IMR-90 (cell line): Measurements from ENCODE around the gene ADCY2. TPM values are rescaled to one million over a fixed set of nuclear protein-coding genes. Genes with fewer than 3 reads are reported as not detected.

Source experiments
- ATAC-seq: fragments of 200-7000 bp; cut with Tn5 transposase; 2 replicates; pipeline ENCODE4 v1.9.1; 2020; ENCODE audit warnings: low read depth, mild to moderate bottlenecking, moderate library complexity
- BruUV-seq: library from RNA; stranded (reverse); fragments of 400-500 nt; replicated peaks from 2 replicates; lab custom pipeline; 2021; lab: Mats Ljungman, UMichigan
- CTCF ChIA-PET: fragments of 300-600 bp; formaldehyde crosslinking; extraction: SDS; loops from one replicate; lab custom pipeline; 2021; ENCODE audit warnings: antibody characterized with exemption; lab: Yijun Ruan, JAX
- POLR2A ChIA-PET: fragments of 300-600 bp; sonication (Branson Sonifier 250); formaldehyde crosslinking; loops from one replicate; lab custom pipeline; 2022; ENCODE audit warnings: antibody characterized with exemption; ENCODE audit not compliant: unreplicated experiment; lab: Charles Lee
- DNase-seq: peaks from one replicate; pipeline ENCODE4 v3.0.0; 2013
- H2AFZ ChIP-seq: replicated peaks from 2 replicates; pipeline ENCODE3; 2013; ENCODE audit warnings: low read length, mild to moderate bottlenecking; ENCODE audit not compliant: poor library complexity
- H2AK5ac ChIP-seq: 2 replicates; pipeline ENCODE4 v1.6.1; 2013; ENCODE audit warnings: low read depth, low read length, inconsistent platforms
- H2AK9ac ChIP-seq: replicated peaks from 2 replicates; pipeline ENCODE3; 2013; ENCODE audit warnings: mild to moderate bottlenecking, low read depth, low read length, moderate library complexity; ENCODE audit not compliant: poor library complexity
- H2BK120ac ChIP-seq: 2 replicates; pipeline ENCODE4 v1.6.1; 2013; ENCODE audit warnings: low read depth, low read length, inconsistent platforms
- H2BK15ac ChIP-seq: 3 replicates; pipeline ENCODE4 v1.6.1; 2013; ENCODE audit warnings: low read depth, low read length, inconsistent platforms
- H2BK20ac ChIP-seq: 2 replicates; pipeline ENCODE4 v1.6.1; 2013; ENCODE audit warnings: low read depth, mild to moderate bottlenecking, inconsistent platforms, low read length, moderate library complexity
- H2BK5ac ChIP-seq: 2 replicates; pipeline ENCODE4 v1.6.1; 2013; ENCODE audit warnings: mild to moderate bottlenecking, low read depth, low read length, inconsistent platforms; ENCODE audit not compliant: poor library complexity, severe bottlenecking
- H3K14ac ChIP-seq: replicated peaks from 2 replicates; pipeline ENCODE4 v1.6.1; 2013; ENCODE audit warnings: low read depth, low read length, inconsistent platforms
- H3K18ac ChIP-seq: 2 replicates; pipeline ENCODE4 v1.6.1; 2013; ENCODE audit warnings: low read depth, low read length, control low read depth
- H3K23ac ChIP-seq: 2 replicates; pipeline ENCODE4 v1.6.1; 2013; ENCODE audit warnings: low read depth, low read length, inconsistent platforms
- H3K27ac ChIP-seq: 2 replicates; pipeline ENCODE4 v1.5.1; 2013; ENCODE audit warnings: mild to moderate bottlenecking, control low read depth, low read length; ENCODE audit not compliant: insufficient read depth
- H3K27me3 ChIP-seq: 2 replicates; pipeline ENCODE4 v1.6.1; 2013; ENCODE audit warnings: low read length; ENCODE audit not compliant: control insufficient read depth, insufficient read depth
- H3K36me3 ChIP-seq: 2 replicates; pipeline ENCODE4 v1.6.1; 2013; ENCODE audit warnings: low read length, mixed read lengths; ENCODE audit not compliant: control insufficient read depth, insufficient read depth
- H3K4ac ChIP-seq: 2 replicates; pipeline ENCODE4 v1.6.1; 2013; ENCODE audit warnings: low read depth, low read length, inconsistent platforms
- H3K4me1 ChIP-seq: 2 replicates; pipeline ENCODE4 v1.6.1; 2013; ENCODE audit warnings: low read length, mixed read lengths; ENCODE audit not compliant: control insufficient read depth, insufficient read depth
- H3K4me2 ChIP-seq: 2 replicates; pipeline ENCODE4 v1.6.1; 2013; ENCODE audit warnings: low read depth, mild to moderate bottlenecking, control low read depth, low read length, moderate library complexity
- H3K4me3 ChIP-seq: 2 replicates; pipeline ENCODE4 v1.5.1; 2013; ENCODE audit warnings: low read depth, mild to moderate bottlenecking, control low read depth, low read length, moderate library complexity; ENCODE audit not compliant: insufficient read depth
- H3K56ac ChIP-seq: 2 replicates; pipeline ENCODE4 v1.6.1; 2013; ENCODE audit warnings: low read length, inconsistent platforms; ENCODE audit not compliant: insufficient read depth; ENCODE audit errors: extremely low read depth
- H3K79me1 ChIP-seq, 2 experiments: 2 replicates each; pipeline ENCODE4 v1.6.1; 2013; ENCODE audit warnings: low read length in 2 of 2, inconsistent platforms in 1 of 2, low read depth in 1 of 2
- H3K9ac ChIP-seq: 2 replicates; pipeline ENCODE4 v1.6.1; 2013; ENCODE audit warnings: low read depth, low read length, control low read depth
- H3K9me1 ChIP-seq: 2 replicates; pipeline ENCODE4 v1.6.1; 2013; ENCODE audit warnings: low read length, inconsistent platforms; ENCODE audit not compliant: insufficient read depth
- H3K9me3 ChIP-seq: 2 replicates; pipeline ENCODE4 v1.6.1; 2013; ENCODE audit warnings: low read length; ENCODE audit not compliant: control insufficient read depth, insufficient read depth
- H4K20me1 ChIP-seq: 2 replicates; pipeline ENCODE4 v1.6.1; 2013; ENCODE audit warnings: low read length, inconsistent platforms; ENCODE audit not compliant: insufficient read depth
- H4K5ac ChIP-seq: 2 replicates; pipeline ENCODE4 v1.6.1; 2013; ENCODE audit warnings: mild to moderate bottlenecking, low read depth, low read length, control low read depth
- H4K8ac ChIP-seq, 2 experiments: 2 replicates each; pipeline ENCODE4 v1.6.1; 2013; ENCODE audit warnings: low read depth in 2 of 2, low read length in 2 of 2, control low read depth in 1 of 2, inconsistent platforms in 1 of 2
- H4K91ac ChIP-seq: 2 replicates; pipeline ENCODE4 v1.6.1; 2013; ENCODE audit warnings: low read depth, low read length, inconsistent platforms; ENCODE audit not compliant: insufficient read depth
- BHLHE40 ChIP-seq: fragments of 150-350 bp; IDR thresholded peaks from 2 replicates; pipeline ENCODE4 v1.6.1; 2016; ENCODE audit warnings: mild to moderate bottlenecking, low read depth, low read length
- CEBPB ChIP-seq: IDR thresholded peaks from 2 replicates; pipeline ENCODE4 v1.6.1; 2012; ENCODE audit warnings: low read depth, low read length, improper control_type of control experiment
- CHD1 ChIP-seq: IDR thresholded peaks from 2 replicates; pipeline ENCODE4 v1.6.1; 2012; ENCODE audit warnings: low read depth, low read length, improper control_type of control experiment
- CTCF ChIP-seq: conservative IDR thresholded peaks from 2 replicates; pipeline ENCODE4 v1.5.1; 2012; ENCODE audit warnings: mild to moderate bottlenecking, low read depth, low read length, improper control_type of control experiment
- FOS ChIP-seq: fragments of 150-350 bp; IDR thresholded peaks from 2 replicates; pipeline ENCODE4 v1.6.1; 2016; ENCODE audit warnings: low read depth, low read length
- MAFK ChIP-seq: IDR thresholded peaks from 2 replicates; pipeline ENCODE4 v1.6.1; 2012; ENCODE audit warnings: low read depth, low read length, improper control_type of control experiment
- MAZ ChIP-seq: IDR thresholded peaks from 2 replicates; pipeline ENCODE4 v1.6.1; 2012; ENCODE audit warnings: low read depth, mild to moderate bottlenecking, low read length, improper control_type of control experiment, moderate library complexity, borderline replicate concordance
- MXI1 ChIP-seq: IDR thresholded peaks from 2 replicates; pipeline ENCODE4 v1.6.1; 2012; ENCODE audit warnings: low read depth, mild to moderate bottlenecking, low read length, moderate library complexity, borderline replicate concordance
- POLR2A ChIP-seq: IDR thresholded peaks from 2 replicates; pipeline ENCODE4 v1.6.1; 2012; ENCODE audit warnings: mild to moderate bottlenecking, low read depth, low read length
- RCOR1 ChIP-seq: IDR thresholded peaks from 2 replicates; pipeline ENCODE4 v1.6.1; 2012; ENCODE audit warnings: mild to moderate bottlenecking, low read length, improper control_type of control experiment; ENCODE audit not compliant: insufficient replicate concordance
- RFX5 ChIP-seq: IDR thresholded peaks from 2 replicates; pipeline ENCODE4 v1.8.0; 2012; ENCODE audit warnings: low read depth, mild to moderate bottlenecking, low read length, moderate library complexity
- SMC3 ChIP-seq: fragments of 150-350 bp; IDR thresholded peaks from 2 replicates; pipeline ENCODE4 v1.6.1; 2016; ENCODE audit warnings: low read depth, mild to moderate bottlenecking, antibody characterized with exemption, low read length, moderate library complexity
- USF2 ChIP-seq: fragments of 150-350 bp; IDR thresholded peaks from 2 replicates; pipeline ENCODE4 v1.6.1; 2017; ENCODE audit warnings: mild to moderate bottlenecking, antibody characterized with exemption, low read length, low read depth
- WGBS, 2 experiments: methylation state at CpG; one replicate each; pipeline versions ENCODE4 v1.1.5 to v1.1.7; 2013; ENCODE audit warnings: missing lambda C conversion rate in 2 of 2; ENCODE audit not compliant: insufficient read length in 1 of 2; ENCODE audit errors: extremely low coverage in 2 of 2; 5-methylcytosine and 5-hydroxymethylcytosine counted together
- dilution Hi-C: fragments of 300-500 bp; cut with HindIII; formaldehyde crosslinking; loops from one replicate; pipeline ENCODE4 v1.14.3; 2018; ENCODE audit warnings: low sequenced_read_pairs; ENCODE audit not compliant: unreplicated experiment
- in situ Hi-C: fragments of 300-500 bp; cut with MboI; formaldehyde crosslinking; loops from 3 replicates; pipeline ENCODE4 v1.14.3; 2019; ENCODE audit warnings: low sequenced_read_pairs, inconsistent platforms, mixed read lengths
- intact Hi-C: fragments of 100-400 bp; cut with micrococcal nuclease; formaldehyde crosslinking; loops from 2 replicates; pipeline ENCODE4 v1.10.0; 2022
- polyA plus RNA-seq, 3 experiments: library from polyadenylated mRNA; depleted of rRNA; stranded (reverse); fragments of >200 nt; gene quantifications; 2 replicates each; pipeline ENCODE4 v1.2.3, GENCODE V29; 2012; ENCODE audit warnings: low replicate concordance in 1 of 3
- total RNA-seq: library from RNA; depleted of rRNA; stranded (reverse); fragments of >200 nt; gene quantifications from 2 replicates; pipeline ENCODE4 v1.2.3, GENCODE V29; 2012

Gene ADCY2
- total and polyA plus RNA-seq, 2 of the 4 experiments (the other 2 are of a cell fraction): not detected

- peaks cover 11% of the 10 kb centered on the region for H3K9me3 ChIP-seq
- no peak overlapping the region for H2BK5ac ChIP-seq
- no CpG with 5 or more reads among the region's 2 CpGs for WGBS, 2 experiments
- no peak overlapping the region for H2AFZ ChIP-seq
- no peaks in the 10 kb centered on the region for H4K20me1 ChIP-seq
- no peak overlapping the region for H2BK15ac ChIP-seq
- H3K9me1 ChIP-seq: no peaks in the 10 kb centered on the region
- no peaks in the 10 kb centered on the region for H3K4me1 ChIP-seq
- H4K5ac ChIP-seq: no peak overlapping the region
- POLR2A ChIA-PET: no interaction called here
- no peak overlapping the region for H3K18ac ChIP-seq
- H2BK20ac ChIP-seq: no peak overlapping the region
- no peak overlapping the region for H3K4me3 ChIP-seq
- no peak overlapping the region for H3K27ac ChIP-seq
- H3K79me1 ChIP-seq: no peaks in the 10 kb centered on the region
- H2AK5ac ChIP-seq: no peak overlapping the region
- DNase-seq (no peak), ATAC-seq (no peak)
- no peak overlapping the region for H3K23ac ChIP-seq
- CTCF ChIA-PET: no interaction called here
- BruUV-seq: no TSS peak
- no peaks in the 10 kb centered on the region for H3K27me3 ChIP-seq
- H3K4ac ChIP-seq: no peak overlapping the region
- H4K91ac ChIP-seq: no peak overlapping the region
- TF ChIP-seq RFX5: no peak
- no peak for TF ChIP-seq MXI1
- no peak for TF ChIP-seq USF2
- no peak for TF ChIP-seq MAFK
- TF ChIP-seq POLR2A: no peak
- no peak for TF ChIP-seq SMC3
- TF ChIP-seq RCOR1: no peak
- no peak for TF ChIP-seq CEBPB
- no peak for TF ChIP-seq MAZ
- no peak for TF ChIP-seq BHLHE40
- no peak for TF ChIP-seq CHD1
- TF ChIP-seq CTCF: no peak
- TF ChIP-seq FOS: no peak
- no peak overlapping the region for H3K9ac ChIP-seq
- no peak overlapping the region for H4K8ac ChIP-seq
- H3K4me2 ChIP-seq: no peak overlapping the region
- dilution Hi-C loops (no loop called here), intact Hi-C loops (no loop called here), in situ Hi-C loops (no loop called here)
- H2BK120ac ChIP-seq: no peak overlapping the region
- no peak overlapping the region for H3K14ac ChIP-seq
- no peak overlapping the region for H3K56ac ChIP-seq
- H3K36me3 ChIP-seq: no peaks in the 10 kb centered on the region
- H2AK9ac ChIP-seq: no peak overlapping the region
These were observed 221.0 kb downstream of the ADCY2 start for GRCh38 chr5:7616897-7617296.
